ENCODE data around the gene MYO6.

The MYO6 gene

DNA sequence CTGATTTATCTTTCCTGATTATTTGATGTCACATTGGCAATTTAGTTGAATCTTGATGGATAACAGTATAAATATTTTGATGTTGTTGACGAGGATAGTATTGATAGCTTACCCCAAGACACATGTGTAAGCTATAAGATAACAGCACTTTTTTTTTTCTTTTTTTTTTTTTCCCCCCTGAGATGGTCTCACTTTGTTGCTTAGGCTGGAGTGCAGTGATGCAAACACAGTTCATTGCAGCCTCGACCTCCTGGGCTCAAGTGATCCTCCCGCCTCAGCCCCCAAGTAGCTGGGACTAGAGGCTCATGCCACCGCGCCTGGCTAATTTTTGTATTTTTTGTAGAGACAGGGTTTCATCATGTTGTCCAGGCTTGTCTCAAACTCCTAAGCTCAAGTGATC is 21.8 kb downstream of the MYO6 start:
- DNase-seq, result no peak

GRCh38 chr6:75775219-75775618 is 26.2 kb downstream of the MYO6 start:
- no peak for DNase-seq

- DNase-seq, result no peak
Measured at GRCh38 chr6:75776461-75776860, 27.4 kb downstream of the MYO6 start.

- DNase-seq, result no peak
Measured at GRCh38 chr6:75778757-75779156, 29.7 kb downstream of the MYO6 start.

DNA sequence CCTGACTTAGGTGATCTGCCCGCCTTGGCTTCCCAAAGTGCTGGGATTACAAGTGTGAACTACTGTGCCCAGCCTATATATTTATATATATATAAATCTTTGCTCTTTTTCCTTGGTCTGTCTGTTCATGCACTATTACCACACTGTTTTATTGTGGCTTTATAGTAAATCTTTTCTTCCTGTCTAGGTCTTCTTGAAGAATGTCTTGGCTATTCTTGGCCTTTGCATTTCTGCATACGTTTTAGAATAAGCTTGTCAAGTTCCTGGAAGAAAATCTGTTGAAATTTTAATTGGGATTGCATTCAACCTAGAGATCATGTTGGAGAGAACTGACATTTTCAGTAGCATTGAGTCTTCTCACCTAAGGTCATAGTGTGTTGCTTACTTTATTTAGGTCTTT is 37.1 kb downstream of the MYO6 start:
- no peak for DNase-seq

- no peak for DNase-seq
Measured at GRCh38 chr6:75788894-75789293, 39.9 kb downstream of the MYO6 start.

DNA sequence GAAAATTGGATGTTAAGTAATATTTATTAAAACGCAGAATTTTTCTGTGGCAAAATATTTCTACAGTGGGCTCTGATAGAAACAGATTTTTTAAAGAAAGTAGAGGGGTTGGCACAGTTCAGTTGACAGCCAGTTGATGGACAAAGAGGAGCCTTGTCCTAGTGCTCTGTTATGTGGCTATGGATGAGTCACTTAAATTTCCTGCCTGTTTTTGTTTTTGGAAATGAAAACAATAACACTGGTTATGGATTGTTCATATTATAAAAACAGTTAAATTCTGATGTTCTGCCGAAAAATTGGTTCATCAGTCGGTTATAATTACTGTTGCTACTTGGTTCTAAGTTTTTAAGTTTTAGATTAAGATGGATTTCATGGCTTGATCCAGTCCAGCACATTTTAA is 42.8 kb downstream of the MYO6 start:
- DNase-seq, result no peak

GRCh38 chr6:75794351-75794846 is 45.4 kb downstream of the MYO6 start:
- DNase-seq, result no peak

- no peak for DNase-seq
Measured at GRCh38 chr6:75794954-75795739, 46.1 kb downstream of the MYO6 start.

DNA sequence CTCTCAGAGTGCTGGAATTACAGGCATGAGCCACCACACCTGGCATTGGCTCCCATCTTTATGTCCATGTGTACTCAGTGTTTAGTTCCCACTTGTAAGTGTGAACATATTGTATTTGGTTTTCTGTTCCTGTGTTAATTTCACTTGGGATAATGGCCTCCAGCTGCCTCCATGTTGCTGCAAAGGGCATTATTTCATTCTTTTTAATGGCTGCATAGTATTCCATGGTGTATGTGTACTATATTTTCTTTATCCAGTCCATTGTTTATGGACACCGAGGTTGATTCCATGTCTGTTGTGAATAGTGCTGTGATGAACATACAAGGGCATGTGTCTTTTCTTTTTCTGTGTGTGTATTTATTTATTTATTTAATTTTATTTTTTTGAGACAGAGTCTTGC is 47.7 kb downstream of the MYO6 start:
- no peak for DNase-seq

- no peak for DNase-seq
Measured at GRCh38 chr6:75800133-75800532, 51.1 kb downstream of the MYO6 start.

GRCh38 chr6:75800708-75801505 is 51.9 kb downstream of the MYO6 start:
- DNase-seq, result no peak

GRCh38 chr6:75802366-75802765 is 53.3 kb downstream of the MYO6 start:
- no peak for DNase-seq

DNA sequence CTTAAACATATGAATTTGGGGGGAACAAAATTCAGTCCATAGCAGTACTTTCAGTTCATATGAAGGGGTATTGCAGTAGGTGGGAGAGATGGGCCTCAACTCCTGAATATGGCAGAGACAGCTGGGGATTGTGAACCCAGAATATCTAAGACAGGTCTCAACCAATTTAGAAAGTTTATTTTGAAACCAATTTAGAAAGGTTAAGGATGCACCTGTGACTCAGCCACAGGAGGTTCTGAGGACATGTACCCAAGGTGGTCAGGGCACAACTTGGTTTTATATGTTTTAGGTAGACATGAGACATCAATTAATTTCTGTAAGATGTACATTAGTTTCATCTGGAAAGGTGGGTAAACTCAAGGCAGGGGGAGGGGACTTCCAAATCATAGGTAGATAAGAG is 59.5 kb downstream of the MYO6 start:
- no peak for DNase-seq

DNA sequence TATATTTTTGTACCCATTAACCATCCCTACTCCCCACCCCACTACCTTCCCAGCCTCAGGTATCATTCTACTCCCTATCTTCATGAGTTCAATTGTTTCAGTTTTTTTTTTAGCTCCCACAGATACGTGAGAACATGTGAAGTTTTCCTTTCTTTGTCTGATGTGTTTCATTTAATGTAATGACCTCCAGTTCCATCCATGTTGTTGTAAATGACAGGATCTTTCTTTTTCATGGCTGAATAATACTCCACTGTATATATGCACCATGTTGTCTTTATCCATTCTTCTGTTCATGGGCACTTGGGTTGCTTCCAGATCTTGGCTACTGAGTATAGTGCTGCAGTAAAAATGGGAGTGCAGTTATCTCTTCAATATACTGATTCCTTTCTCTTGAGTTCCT is 63.5 kb downstream of the MYO6 start:
- DNase-seq, result no peak

DNA sequence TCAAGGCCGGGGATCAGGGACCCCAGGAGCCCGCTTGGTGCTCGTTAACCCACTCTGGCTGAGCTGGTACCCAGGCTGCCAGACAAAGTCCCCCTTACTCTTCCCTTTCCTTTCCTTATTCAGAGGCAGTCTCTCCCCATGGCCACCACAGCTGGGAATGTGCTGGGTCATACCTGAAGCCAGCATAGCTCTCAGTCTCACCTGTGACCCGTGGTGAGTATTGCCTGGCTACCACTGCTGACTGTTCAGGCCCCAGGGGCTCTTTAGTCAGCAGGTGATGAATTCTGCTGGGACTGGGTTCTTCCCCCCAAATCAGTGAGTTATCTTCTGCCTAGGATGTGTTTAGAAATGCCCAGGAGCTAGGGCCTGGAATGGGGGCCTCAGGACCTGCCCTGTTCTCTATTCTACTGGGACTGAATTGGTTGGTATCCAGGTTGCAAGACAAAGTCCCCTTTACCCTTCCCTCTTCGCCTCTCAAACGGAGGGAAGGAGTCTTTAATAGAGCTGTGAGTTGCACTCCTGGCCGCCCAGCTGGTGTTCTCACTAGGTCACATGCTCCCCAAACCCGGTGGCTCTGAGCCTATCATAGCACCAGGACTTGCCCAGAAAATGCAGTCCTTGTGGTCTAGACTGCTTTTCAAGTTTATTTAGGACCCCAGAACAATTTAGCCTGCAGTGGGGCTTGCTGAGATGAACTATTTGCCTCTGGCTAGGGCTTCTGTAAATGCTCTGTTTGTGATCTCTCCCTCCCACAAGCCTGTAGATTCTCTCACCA is 64.6 kb downstream of the MYO6 start:
- no peak for DNase-seq

DNA sequence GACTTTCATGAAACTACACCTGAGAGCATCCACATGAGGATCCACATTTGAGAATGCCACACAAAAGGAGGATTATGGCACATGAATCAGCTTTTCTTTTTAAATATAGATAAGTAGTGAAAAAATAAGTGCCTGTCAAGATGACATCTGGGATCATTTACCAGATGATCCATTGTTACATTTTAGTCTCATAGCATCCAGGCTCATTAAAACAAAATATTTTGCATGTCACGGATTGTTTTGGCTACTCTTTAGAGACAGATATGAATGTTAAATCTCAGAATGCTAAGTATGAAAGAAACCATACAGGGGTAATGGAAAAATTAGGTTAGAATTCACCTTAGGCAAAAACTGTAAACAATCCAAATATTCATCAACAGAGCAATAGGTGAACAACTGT is 66.7 kb downstream of the MYO6 start:
- DNase-seq, result no peak

- DNase-seq, result no peak
Measured at GRCh38 chr6:75818098-75818855, 69.2 kb downstream of the MYO6 start.

DNA sequence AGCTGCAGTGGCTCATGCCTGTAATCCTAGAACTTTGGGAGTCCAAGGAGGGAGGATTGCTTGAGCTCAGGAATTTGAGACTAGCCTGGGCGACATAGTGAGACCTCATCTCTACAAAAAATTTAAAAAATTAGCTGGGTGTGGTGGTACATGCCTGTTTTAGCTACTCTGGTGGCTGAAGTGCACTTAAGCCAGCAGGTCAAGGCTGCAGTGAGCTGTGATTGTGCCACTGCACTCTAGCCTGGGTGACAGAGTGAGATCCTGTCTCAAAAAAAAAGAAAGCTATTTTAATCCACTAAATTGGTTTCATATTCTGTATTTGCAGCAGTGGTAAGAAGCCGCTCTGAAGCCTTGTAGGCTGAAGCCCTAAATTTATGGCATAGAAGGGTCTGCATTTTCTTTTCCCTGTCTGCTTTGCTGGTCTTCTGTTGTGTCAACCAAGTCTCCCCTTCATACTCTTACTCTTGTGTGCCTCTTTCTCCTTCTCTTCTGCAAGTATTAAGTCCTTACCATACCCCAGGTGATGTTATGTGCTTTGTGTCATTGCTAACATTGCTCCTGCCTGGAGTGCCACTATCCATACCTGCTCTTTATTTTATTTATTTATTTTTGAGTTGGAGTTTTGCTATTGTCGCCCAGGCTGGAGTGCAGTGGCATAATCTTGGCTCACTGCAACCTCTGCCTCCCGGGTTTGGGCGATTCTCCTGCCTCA is 70.9 kb downstream of the MYO6 start:
- DNase-seq, result no peak

- no peak for DNase-seq
Measured at GRCh38 chr6:75824160-75824559, 75.1 kb downstream of the MYO6 start.

DNA sequence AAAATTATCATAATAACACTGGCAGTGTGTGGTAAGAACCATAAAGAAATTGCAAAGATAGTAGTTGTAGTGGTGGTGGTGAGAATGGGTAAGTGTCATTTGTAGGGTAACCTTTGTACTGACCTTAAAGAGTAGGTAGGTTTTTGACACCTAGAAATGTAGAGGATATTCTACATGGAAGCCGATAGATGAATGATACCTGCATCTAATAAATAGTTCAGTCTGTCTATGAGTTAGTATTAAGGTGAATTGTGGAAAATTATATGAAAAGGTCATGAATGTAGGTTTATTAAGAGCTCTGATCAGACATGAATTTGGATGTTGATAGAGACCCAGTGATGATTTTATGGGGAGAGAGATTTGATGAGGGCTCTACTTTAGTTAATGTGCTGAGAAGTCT is 78.1 kb downstream of the MYO6 start:
- no peak for DNase-seq

All from AML-193 (cell line).